Liver (tissue), 9 donors: ENCODE data around the gene FRMD4B. TPM values are rescaled to one million over a fixed set of nuclear protein-coding genes. Genes with fewer than 3 reads are reported as not detected.

ENCODE experiments used
- DNase-seq: peaks from one replicate; pipeline ENCODE4 v3.0.0-alpha.2; 2017; ENCODE audit warnings: low spot score
- H3K27ac ChIP-seq, 2 donors: one replicate each; pipeline ENCODE4 v1.7.0; 2013; ENCODE audit warnings: inconsistent platforms in 2 of 2, low read length in 2 of 2, control low read depth in 1 of 2, low read depth in 1 of 2, mild to moderate bottlenecking in 1 of 2
- H3K27me3 ChIP-seq, 4 donors: one replicate each; pipeline versions ENCODE4 v1.6.1 to v1.7.0; 2013; ENCODE audit warnings: low read length in 3 of 4, inconsistent platforms in 1 of 4, mild to moderate bottlenecking in 1 of 4, moderate library complexity in 1 of 4; ENCODE audit not compliant: control insufficient read depth in 4 of 4, insufficient read depth in 4 of 4
- H3K36me3 ChIP-seq, 4 donors: one replicate each; pipeline versions ENCODE4 v1.6.1 to v1.7.0; 2013; ENCODE audit warnings: low read length in 3 of 4, mild to moderate bottlenecking in 3 of 4, low read depth in 1 of 4, moderate library complexity in 1 of 4; ENCODE audit not compliant: control insufficient read depth in 4 of 4, insufficient read depth in 3 of 4
- H3K4me1 ChIP-seq, 4 donors: one replicate each; pipeline versions ENCODE4 v1.6.1 to v1.7.0; 2013; ENCODE audit warnings: low read length in 3 of 4, mild to moderate bottlenecking in 3 of 4, moderate library complexity in 1 of 4; ENCODE audit not compliant: control insufficient read depth in 4 of 4, insufficient read depth in 4 of 4
- H3K4me3 ChIP-seq, 3 donors: one replicate each; pipeline versions ENCODE4 v1.6.1 to v1.7.0; 2013; ENCODE audit warnings: low read length in 3 of 3, control low read depth in 1 of 3, low read depth in 1 of 3, mild to moderate bottlenecking in 1 of 3
- H3K9ac ChIP-seq, 2 donors: one replicate each; pipeline ENCODE4 v1.7.0; 2013; ENCODE audit warnings: low read length in 2 of 2, mild to moderate bottlenecking in 2 of 2, moderate library complexity in 2 of 2, control low read depth in 1 of 2, low read depth in 1 of 2
- H3K9me3 ChIP-seq, 4 donors: one replicate each; pipeline versions ENCODE4 v1.6.1 to v1.7.0; 2013; ENCODE audit warnings: low read length in 3 of 4; ENCODE audit not compliant: control insufficient read depth in 4 of 4
- ATF3 ChIP-seq: IDR thresholded peaks from 2 replicates; pipeline ENCODE4 v1.6.1; 2016; ENCODE audit warnings: antibody characterized with exemption
- EGR1 ChIP-seq, 2 donors: IDR thresholded peaks; 2 replicates each; pipeline ENCODE4 v1.6.1; 2016 to 2018; ENCODE audit warnings: antibody characterized with exemption in 2 of 2, low read depth in 2 of 2
- FOXA1 ChIP-seq: IDR thresholded peaks from 2 replicates; pipeline ENCODE4 v1.6.1; 2016; ENCODE audit warnings: antibody characterized with exemption
- FOXA2 ChIP-seq: IDR thresholded peaks from 2 replicates; pipeline ENCODE4 v1.6.1; 2016; ENCODE audit warnings: antibody characterized with exemption
- GABPA ChIP-seq, 2 donors: IDR thresholded peaks in 1 of 2; conservative IDR thresholded peaks in 1 of 2; 2 replicates each; pipeline ENCODE4 v1.6.1; 2016; ENCODE audit warnings: antibody characterized with exemption in 2 of 2, mild to moderate bottlenecking in 1 of 2, moderate library complexity in 1 of 2
- HNF4A ChIP-seq, 2 donors: conservative IDR thresholded peaks; 2 replicates each; pipeline ENCODE4 v1.6.1; 2016; ENCODE audit warnings: antibody characterized with exemption in 2 of 2, mild to moderate bottlenecking in 2 of 2
- HNF4G ChIP-seq: IDR thresholded peaks from 2 replicates; pipeline ENCODE4 v1.6.1; 2016; ENCODE audit warnings: antibody characterized with exemption
- JUND ChIP-seq, 2 donors: IDR thresholded peaks; 2 replicates each; pipeline ENCODE4 v1.6.1; 2016; ENCODE audit warnings: antibody characterized with exemption in 2 of 2
- MAX ChIP-seq: IDR thresholded peaks from 2 replicates; pipeline ENCODE4 v1.6.1; 2016; ENCODE audit warnings: antibody characterized with exemption
- NR2F2 ChIP-seq: IDR thresholded peaks from 2 replicates; pipeline ENCODE4 v1.6.1; 2016; ENCODE audit warnings: antibody characterized with exemption
- RAD21 ChIP-seq, 2 donors: IDR thresholded peaks; 2 replicates each; pipeline ENCODE4 v1.6.1; 2016; ENCODE audit warnings: antibody characterized with exemption in 2 of 2, mild to moderate bottlenecking in 2 of 2
- RXRA ChIP-seq, 2 donors: IDR thresholded peaks; 2 replicates each; pipeline ENCODE4 v1.6.1; 2017 to 2018; ENCODE audit warnings: antibody characterized with exemption in 2 of 2, mild to moderate bottlenecking in 1 of 2
- SP1 ChIP-seq: IDR thresholded peaks from 2 replicates; pipeline ENCODE4 v1.6.1; 2018; ENCODE audit warnings: antibody characterized with exemption, mild to moderate bottlenecking
- TAF1 ChIP-seq: conservative IDR thresholded peaks from 2 replicates; pipeline ENCODE4 v1.6.1; 2016; ENCODE audit warnings: antibody characterized with exemption, mild to moderate bottlenecking
- YY1 ChIP-seq: IDR thresholded peaks from 2 replicates; pipeline ENCODE4 v1.6.1; 2016; ENCODE audit warnings: antibody characterized with exemption, mild to moderate bottlenecking
- WGBS: extraction: QIAGEN DNeasy Blood & Tissue Kit; methylation state at CpG from one replicate; pipeline ENCODE4 v1.1.7; 2013; 5-methylcytosine and 5-hydroxymethylcytosine counted together
- polyA plus RNA-seq, 2 donors: library from polyadenylated mRNA; stranded (reverse) in 1 of 2; unstranded in 1 of 2; fragments of 200-250 nt in 1 of 2; fragments of >200 nt in 1 of 2; fragmentation: Nextera tagmentation in 1 of 2; extraction: Ambion mirVana in 1 of 2; gene quantifications; one replicate each; pipeline versions ENCODE4 v1.2.1 to v1.2.3, GENCODE V29; 2013 to 2015
- total RNA-seq, 2 donors: library from RNA; depleted of rRNA; stranded (reverse); fragments of >200 nt; gene quantifications; one replicate each; pipeline ENCODE4 v1.2.3, GENCODE V29; 2014
- TF ChIP-seq, protein P1 (sequence below): IDR thresholded peaks from 2 replicates; pipeline ENCODE4 v1.6.1; 2016; ENCODE audit warnings: antibody characterized with exemption, mild to moderate bottlenecking
- TF ChIP-seq, protein P2 (sequence below): fragments of 150-350 bp; IDR thresholded peaks from 2 replicates; pipeline ENCODE4 v1.5.1; 2017; ENCODE audit warnings: improper control_type of control experiment, low read depth, low read length; ENCODE audit not compliant: missing input control
- donor health status: healthy.
- donor health status: healthy.
- donor health status: healthy.
- donor health status: healthy.
- donor health status: healthy.

FRMD4B gene
- total and polyA plus RNA-seq, 4 donors, result 7.3 to 22.6 (median 15.0) TPM

- no peaks in the 10 kb centered on the region for H3K36me3 ChIP-seq
- no peak overlapping the region for H3K9ac ChIP-seq
- no peak for DNase-seq
- H3K9me3 ChIP-seq, result no peaks in the 10 kb centered on the region
- 77% methylated on average over 6 of the region's 6 CpGs for WGBS
- H3K27ac ChIP-seq, result no peak overlapping the region
- H3K4me1 ChIP-seq, result no peaks in the 10 kb centered on the region
- H3K27me3 ChIP-seq, result peaks cover 0 to 3% (median 0%) of the 10 kb centered on the region in 4 donors
- H3K4me3 ChIP-seq, result no peak overlapping the region
- TF ChIP-seq SP1 (no peak), FOXA1 (no peak), RAD21 (IDR thresholded peaks at IDR 0.05) (no peak), FOXA2 (no peak), TAF1 (no peak), GABPA (IDR thresholded peaks at IDR 0.05 in 1 of 2, conservative IDR thresholded peaks at IDR 0.05 in 1 of 2) (no peak), MAX (no peak), YY1 (no peak), HNF4A (conservative IDR thresholded peaks at IDR 0.05) (no peak), RXRA (IDR thresholded peaks at IDR 0.05) (no peak), HNF4G (no peak)
- TF ChIP-seq, protein P1, sequence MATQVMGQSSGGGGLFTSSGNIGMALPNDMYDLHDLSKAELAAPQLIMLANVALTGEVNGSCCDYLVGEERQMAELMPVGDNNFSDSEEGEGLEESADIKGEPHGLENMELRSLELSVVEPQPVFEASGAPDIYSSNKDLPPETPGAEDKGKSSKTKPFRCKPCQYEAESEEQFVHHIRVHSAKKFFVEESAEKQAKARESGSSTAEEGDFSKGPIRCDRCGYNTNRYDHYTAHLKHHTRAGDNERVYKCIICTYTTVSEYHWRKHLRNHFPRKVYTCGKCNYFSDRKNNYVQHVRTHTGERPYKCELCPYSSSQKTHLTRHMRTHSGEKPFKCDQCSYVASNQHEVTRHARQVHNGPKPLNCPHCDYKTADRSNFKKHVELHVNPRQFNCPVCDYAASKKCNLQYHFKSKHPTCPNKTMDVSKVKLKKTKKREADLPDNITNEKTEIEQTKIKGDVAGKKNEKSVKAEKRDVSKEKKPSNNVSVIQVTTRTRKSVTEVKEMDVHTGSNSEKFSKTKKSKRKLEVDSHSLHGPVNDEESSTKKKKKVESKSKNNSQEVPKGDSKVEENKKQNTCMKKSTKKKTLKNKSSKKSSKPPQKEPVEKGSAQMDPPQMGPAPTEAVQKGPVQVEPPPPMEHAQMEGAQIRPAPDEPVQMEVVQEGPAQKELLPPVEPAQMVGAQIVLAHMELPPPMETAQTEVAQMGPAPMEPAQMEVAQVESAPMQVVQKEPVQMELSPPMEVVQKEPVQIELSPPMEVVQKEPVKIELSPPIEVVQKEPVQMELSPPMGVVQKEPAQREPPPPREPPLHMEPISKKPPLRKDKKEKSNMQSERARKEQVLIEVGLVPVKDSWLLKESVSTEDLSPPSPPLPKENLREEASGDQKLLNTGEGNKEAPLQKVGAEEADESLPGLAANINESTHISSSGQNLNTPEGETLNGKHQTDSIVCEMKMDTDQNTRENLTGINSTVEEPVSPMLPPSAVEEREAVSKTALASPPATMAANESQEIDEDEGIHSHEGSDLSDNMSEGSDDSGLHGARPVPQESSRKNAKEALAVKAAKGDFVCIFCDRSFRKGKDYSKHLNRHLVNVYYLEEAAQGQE, result no peak
Measured at GRCh38 chr3:69433121-69433968, 47.5 kb upstream of the FRMD4B start.

- H3K4me3 ChIP-seq, result no peak overlapping the region
- H3K27ac ChIP-seq, result no peak overlapping the region
- WGBS, result 83% methylated on average over 1 of the region's 1 CpG
- no peak overlapping the region for H3K9ac ChIP-seq
- DNase-seq, result no peak
- TF ChIP-seq FOXA1 (no peak), ATF3 (no peak), EGR1 (IDR thresholded peaks at IDR 0.05; ENCODE audit: low read depth in 2 of 2) (no peak), RAD21 (IDR thresholded peaks at IDR 0.05) (no peak), NR2F2 (no peak), RXRA (IDR thresholded peaks at IDR 0.05) (no peak), JUND (IDR thresholded peaks at IDR 0.05) (no peak)
- TF ChIP-seq, protein P2, sequence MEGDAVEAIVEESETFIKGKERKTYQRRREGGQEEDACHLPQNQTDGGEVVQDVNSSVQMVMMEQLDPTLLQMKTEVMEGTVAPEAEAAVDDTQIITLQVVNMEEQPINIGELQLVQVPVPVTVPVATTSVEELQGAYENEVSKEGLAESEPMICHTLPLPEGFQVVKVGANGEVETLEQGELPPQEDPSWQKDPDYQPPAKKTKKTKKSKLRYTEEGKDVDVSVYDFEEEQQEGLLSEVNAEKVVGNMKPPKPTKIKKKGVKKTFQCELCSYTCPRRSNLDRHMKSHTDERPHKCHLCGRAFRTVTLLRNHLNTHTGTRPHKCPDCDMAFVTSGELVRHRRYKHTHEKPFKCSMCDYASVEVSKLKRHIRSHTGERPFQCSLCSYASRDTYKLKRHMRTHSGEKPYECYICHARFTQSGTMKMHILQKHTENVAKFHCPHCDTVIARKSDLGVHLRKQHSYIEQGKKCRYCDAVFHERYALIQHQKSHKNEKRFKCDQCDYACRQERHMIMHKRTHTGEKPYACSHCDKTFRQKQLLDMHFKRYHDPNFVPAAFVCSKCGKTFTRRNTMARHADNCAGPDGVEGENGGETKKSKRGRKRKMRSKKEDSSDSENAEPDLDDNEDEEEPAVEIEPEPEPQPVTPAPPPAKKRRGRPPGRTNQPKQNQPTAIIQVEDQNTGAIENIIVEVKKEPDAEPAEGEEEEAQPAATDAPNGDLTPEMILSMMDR, result no peak
- no peaks in the 10 kb centered on the region for H3K36me3 ChIP-seq
- no peaks in the 10 kb centered on the region for H3K9me3 ChIP-seq
- peaks cover 0 to 3% (median 0%) of the 10 kb centered on the region in 4 donors for H3K27me3 ChIP-seq
- H3K4me1 ChIP-seq, result no peaks in the 10 kb centered on the region
Measured at GRCh38 chr3:69428657-69429255, 42.9 kb upstream of the FRMD4B start.
